Erythroblast (primary cell): Measurements from ENCODE around the gene ZNF235.
"Not testable (repeated sequence)": the region's sequence is repeated elsewhere in the genome, so short reads cannot be mapped to it uniquely, and the experiment has no call there.

Experiments
- GATA1 ChIP-seq: IDR thresholded peaks from 2 replicates; pipeline ENCODE4 v1.6.1; 2011; ENCODE audit warnings: low read depth, mild to moderate bottlenecking, control low read depth, low read length, moderate library complexity
- POLR2A ChIP-seq: IDR thresholded peaks from 2 replicates; pipeline ENCODE4 v1.6.1; 2011; ENCODE audit warnings: mild to moderate bottlenecking, low read length

GRCh38 chr19:44253392-44253791 lies 51.4 kb downstream of the ZNF235 start:
- TF ChIP-seq POLR2A, GATA1: not testable (repeated sequence)
